GM12873 (cell line): ENCODE results near the gene GALK2.

Source experiments
- CTCF ChIP-seq: IDR thresholded peaks from 2 replicates; pipeline ENCODE4 v1.5.1; 2012; ENCODE audit warnings: low read depth, mild to moderate bottlenecking, moderate library complexity, low read length, control low read depth; ENCODE audit not compliant: insufficient read depth; ENCODE audit errors: missing control alignments

Gene GALK2

GRCh38 chr15:49366496-49366895 lies 196.4 kb downstream of the GALK2 start:
- TF ChIP-seq CTCF = no peak

- no peak for TF ChIP-seq CTCF
Measured at GRCh38 chr15:49370782-49371181, 200.7 kb downstream of the GALK2 start.

- TF ChIP-seq CTCF = no peak
Measured at GRCh38 chr15:49372366-49372765, 202.3 kb downstream of the GALK2 start.

GRCh38 chr15:49379996-49380395 lies 209.9 kb downstream of the GALK2 start:
- no peak for TF ChIP-seq CTCF

- TF ChIP-seq CTCF = no peak
Measured at GRCh38 chr15:49380912-49381311, 210.9 kb downstream of the GALK2 start.
